H1 (cell line): ENCODE measurements around the gene RHCG. TPM values are rescaled to one million over a fixed set of nuclear protein-coding genes. Genes with fewer than 3 reads are reported as not detected.

Experiments used
- CTCF ChIA-PET: fragments of 300-600 bp; sonication (Branson Sonifier 250); formaldehyde crosslinking; loops from one replicate; lab custom pipeline; 2021; ENCODE audit not compliant: partially characterized antibody; lab: Charles Lee
- POLR2A ChIA-PET: fragments of 300-600 bp; sonication (Branson Sonifier 250); formaldehyde crosslinking; loops from one replicate; lab custom pipeline; 2021; ENCODE audit warnings: inconsistent platforms; ENCODE audit not compliant: partially characterized antibody; lab: Charles Lee
- DNase-seq, 2 experiments: peaks; one replicate each; pipeline versions ENCODE4 v3.0.0 to v3.0.0-alpha.2; 2010 to 2022; ENCODE audit warnings: low spot score in 2 of 2, low read depth in 1 of 2, mixed read lengths in 1 of 2
- FAIRE-seq: peaks from 2 replicates; lab custom pipeline; 2011; peaks lifted over from hg19 to GRCh38; lab: Jason Lieb, UNC
- H2AFZ ChIP-seq: 2 replicates; pipeline ENCODE4 v1.8.1; 2012; ENCODE audit warnings: low read length, inconsistent platforms
- H2AK5ac ChIP-seq: 2 replicates; pipeline ENCODE4 v1.6.1; 2013; ENCODE audit warnings: low read depth, low read length
- H2BK120ac ChIP-seq: replicated peaks from 2 replicates; pipeline ENCODE3; 2013; ENCODE audit warnings: low read depth, low read length, inconsistent platforms
- H2BK12ac ChIP-seq: 2 replicates; pipeline ENCODE4 v1.6.1; 2013; ENCODE audit warnings: low read depth, low read length
- H2BK15ac ChIP-seq: 2 replicates; pipeline ENCODE4 v1.6.1; 2013; ENCODE audit warnings: low read length
- H2BK20ac ChIP-seq: 2 replicates; pipeline ENCODE4 v1.6.1; 2013; ENCODE audit warnings: low read length
- H2BK5ac ChIP-seq: 2 replicates; pipeline ENCODE4 v1.6.1; 2013; ENCODE audit warnings: low read depth, low read length
- H3K14ac ChIP-seq: 2 replicates; pipeline ENCODE4 v1.6.1; 2013; ENCODE audit warnings: inconsistent platforms; ENCODE audit not compliant: insufficient read length
- H3K18ac ChIP-seq: 2 replicates; pipeline ENCODE4 v1.6.1; 2013; ENCODE audit warnings: low read length; ENCODE audit errors: extremely low read depth
- H3K23ac ChIP-seq: 2 replicates; pipeline ENCODE4 v1.6.1; 2013; ENCODE audit warnings: inconsistent platforms; ENCODE audit not compliant: insufficient read length
- H3K23me2 ChIP-seq: 2 replicates; pipeline ENCODE4 v1.6.1; 2013; ENCODE audit warnings: low read depth, low read length
- H3K27ac ChIP-seq: 2 replicates; pipeline ENCODE4 v1.6.1; 2011; ENCODE audit warnings: low read depth, low read length, inconsistent platforms
- H3K27me3 ChIP-seq, 4 experiments: replicated peaks in 1 of 4; 1 replicate in 1 of 4; 2 replicates in 3 of 4; pipeline versions ENCODE4 v1.6.1 to v1.8.1; 2011 to 2013; ENCODE audit warnings: low read length in 3 of 4, mild to moderate bottlenecking in 3 of 4, inconsistent platforms in 2 of 4, mixed read lengths in 2 of 4, moderate library complexity in 1 of 4; ENCODE audit not compliant: control insufficient read depth in 3 of 4, insufficient read depth in 3 of 4; ENCODE audit errors: extremely low read depth in 1 of 4
- H3K36me3 ChIP-seq, 4 experiments: 2 replicates each; pipeline versions ENCODE4 v1.6.1 to v1.8.1; 2011 to 2013; ENCODE audit warnings: mild to moderate bottlenecking in 4 of 4, low read length in 3 of 4, moderate library complexity in 2 of 4, control low read depth in 1 of 4, inconsistent platforms in 1 of 4; ENCODE audit not compliant: insufficient read depth in 4 of 4, control insufficient read depth in 2 of 4
- H3K4ac ChIP-seq: replicated peaks from 2 replicates; pipeline ENCODE3; 2013; ENCODE audit warnings: low read length, low read depth, mixed read lengths, inconsistent platforms; ENCODE audit not compliant: insufficient read length
- H3K4me1 ChIP-seq, 4 experiments: replicated peaks in 1 of 4; 1 replicate in 1 of 4; 2 replicates in 3 of 4; pipeline versions ENCODE4 v1.6.1 to v1.8.1; 2011 to 2013; ENCODE audit warnings: low read length in 3 of 4, inconsistent platforms in 2 of 4, mixed read lengths in 1 of 4; ENCODE audit not compliant: insufficient read depth in 4 of 4, control insufficient read depth in 3 of 4
- H3K4me2 ChIP-seq, 2 experiments: 2 replicates each; pipeline versions ENCODE4 v1.6.1 to v1.8.1; 2011 to 2013; ENCODE audit warnings: low read depth in 2 of 2, low read length in 2 of 2, control low read depth in 1 of 2, inconsistent platforms in 1 of 2, mild to moderate bottlenecking in 1 of 2; ENCODE audit not compliant: insufficient read depth in 1 of 2
- H3K4me3 ChIP-seq, 4 experiments: fragments of 200-600, 300-600 bp in 1 of 4; sonication (generic), shearing (Covaris generic), sonication (Bioruptor Twin) in 1 of 4; 2 replicates each; pipeline versions ENCODE4 v1.5.1 to v1.8.1; 2011 to 2016; ENCODE audit warnings: low read length in 4 of 4, low read depth in 3 of 4, control low read depth in 2 of 4, inconsistent platforms in 2 of 4, mild to moderate bottlenecking in 2 of 4, mixed read lengths in 1 of 4, moderate library complexity in 1 of 4; ENCODE audit not compliant: insufficient read depth in 2 of 4; ENCODE audit errors: extremely low read depth in 1 of 4
- H3K56ac ChIP-seq: replicated peaks from 2 replicates; pipeline ENCODE3; 2013; ENCODE audit warnings: low read depth, mild to moderate bottlenecking, mixed read lengths, low read length, inconsistent platforms; ENCODE audit not compliant: insufficient read length
- H3K79me1 ChIP-seq: 2 replicates; pipeline ENCODE4 v1.6.1; 2013; ENCODE audit warnings: low read depth, low read length, control low read depth
- H3K79me2 ChIP-seq, 2 experiments: 2 replicates each; pipeline versions ENCODE4 v1.6.1 to v1.8.1; 2012 to 2013; ENCODE audit warnings: low read length in 2 of 2, mild to moderate bottlenecking in 2 of 2, inconsistent platforms in 1 of 2; ENCODE audit not compliant: insufficient read depth in 2 of 2, control insufficient read depth in 1 of 2
- H3K9ac ChIP-seq, 4 experiments: replicated peaks in 1 of 4; 1 replicate in 1 of 4; 2 replicates in 3 of 4; pipeline versions ENCODE4 v1.6.1 to v1.8.1; 2011 to 2013; ENCODE audit warnings: low read depth in 3 of 4, low read length in 3 of 4, control low read depth in 2 of 4, mild to moderate bottlenecking in 2 of 4, moderate library complexity in 2 of 4, inconsistent platforms in 1 of 4; ENCODE audit errors: extremely low read depth in 1 of 4
- H3K9me3 ChIP-seq, 2 experiments: 2 replicates each; pipeline versions ENCODE4 v1.6.1 to v1.8.1; 2012 to 2013; ENCODE audit warnings: mild to moderate bottlenecking in 2 of 2, moderate library complexity in 2 of 2, control low read depth in 1 of 2, inconsistent platforms in 1 of 2, low read depth in 1 of 2, low read length in 1 of 2, mixed read lengths in 1 of 2; ENCODE audit not compliant: insufficient read depth in 2 of 2
- H4K20me1 ChIP-seq, 2 experiments: replicated peaks in 1 of 2; 2 replicates each; pipeline versions ENCODE3 to v1.8.1; 2011 to 2013; ENCODE audit warnings: inconsistent platforms in 2 of 2, low read length in 2 of 2, mild to moderate bottlenecking in 1 of 2; ENCODE audit not compliant: insufficient read depth in 2 of 2, control insufficient read depth in 1 of 2
- H4K5ac ChIP-seq: 2 replicates; pipeline ENCODE4 v1.6.1; 2013; ENCODE audit warnings: low read length, low read depth, mixed read lengths, inconsistent platforms; ENCODE audit not compliant: insufficient read length
- H4K8ac ChIP-seq: 2 replicates; pipeline ENCODE4 v1.8.0; 2013; ENCODE audit warnings: mild to moderate bottlenecking, moderate library complexity, low read length, inconsistent platforms; ENCODE audit not compliant: insufficient read depth; ENCODE audit errors: extremely low read depth
- H4K91ac ChIP-seq: replicated peaks from 2 replicates; pipeline ENCODE3; 2013; ENCODE audit warnings: low read length, mixed read lengths, inconsistent platforms; ENCODE audit not compliant: insufficient read length
- ASH2L ChIP-seq: fragments of 200-600, 300-600 bp; sonication (generic); IDR thresholded peaks from one replicate; pipeline ENCODE4 v1.7.1; 2017; ENCODE audit warnings: low read length
- CHD2 ChIP-seq: IDR thresholded peaks from 2 replicates; pipeline ENCODE4 v1.6.1; 2012; ENCODE audit warnings: low read length, improper control_type of control experiment
- EP300 ChIP-seq, 2 experiments: IDR thresholded peaks; 1 replicate in 1 of 2; 2 replicates in 1 of 2; pipeline ENCODE4 v1.6.1; 2011 to 2012; ENCODE audit warnings: low read depth in 2 of 2, low read length in 2 of 2, mild to moderate bottlenecking in 2 of 2, borderline replicate concordance in 1 of 2, inconsistent platforms in 1 of 2, moderate library complexity in 1 of 2
- EZH2 ChIP-seq: fragments of 200-600 bp; sonication (generic); IDR thresholded peaks from 2 replicates; pipeline ENCODE4 v1.7.1; 2012; ENCODE audit warnings: low read depth, mild to moderate bottlenecking, moderate library complexity, low read length, inconsistent platforms; ENCODE audit not compliant: severe bottlenecking
- GTF2F1 ChIP-seq: IDR thresholded peaks from 2 replicates; pipeline ENCODE4 v1.6.1; 2012; ENCODE audit warnings: low read depth, low read length, improper control_type of control experiment, borderline replicate concordance
- HDAC6 ChIP-seq: IDR thresholded peaks from one replicate; pipeline ENCODE4 v1.7.1; 2012; ENCODE audit warnings: low read depth, mild to moderate bottlenecking, inconsistent platforms, low read length, moderate library complexity
- JUND ChIP-seq: IDR thresholded peaks from 2 replicates; pipeline ENCODE4 v1.6.1; 2011; ENCODE audit warnings: mild to moderate bottlenecking, improper control_type of control experiment, low read length
- NANOG ChIP-seq: IDR thresholded peaks from 2 replicates; pipeline ENCODE4 v1.6.1; 2011; ENCODE audit warnings: low read length, low read depth, mild to moderate bottlenecking, inconsistent platforms; ENCODE audit not compliant: insufficient read depth, poor library complexity, severe bottlenecking
- PHF8 ChIP-seq: fragments of 200-600 bp; sonication (generic); conservative IDR thresholded peaks from 2 replicates; pipeline ENCODE4 v1.7.1; 2012; ENCODE audit warnings: low read depth, mild to moderate bottlenecking, inconsistent platforms, low read length, moderate library complexity
- POLR2A ChIP-seq, 2 experiments: IDR thresholded peaks; 1 replicate in 1 of 2; 2 replicates in 1 of 2; pipeline ENCODE4 v1.6.1; 2011; ENCODE audit warnings: low read depth in 2 of 2, low read length in 2 of 2, mild to moderate bottlenecking in 2 of 2; ENCODE audit errors: control extremely low read depth in 1 of 2
- RFX5 ChIP-seq: IDR thresholded peaks from 2 replicates; pipeline ENCODE4 v1.6.1; 2011; ENCODE audit warnings: low read depth, low read length, improper control_type of control experiment, borderline replicate concordance
- SAP30 ChIP-seq: fragments of 300-600 bp; sonication (generic); IDR thresholded peaks from 2 replicates; pipeline ENCODE4 v1.7.1; 2012; ENCODE audit warnings: low read length, moderate library complexity, mild to moderate bottlenecking, inconsistent platforms; ENCODE audit not compliant: insufficient read depth, insufficient replicate concordance
- SIN3A ChIP-seq, 2 experiments: IDR thresholded peaks in 1 of 2; conservative IDR thresholded peaks in 1 of 2; 2 replicates each; pipeline ENCODE4 v1.6.1; 2011 to 2012; ENCODE audit warnings: low read length in 2 of 2, improper control_type of control experiment in 1 of 2, low read depth in 1 of 2, mild to moderate bottlenecking in 1 of 2
- SIRT6 ChIP-seq: IDR thresholded peaks from one replicate; pipeline ENCODE4 v1.7.1; 2012; ENCODE audit warnings: low read length, inconsistent platforms
- TBP ChIP-seq: IDR thresholded peaks from 2 replicates; pipeline ENCODE4 v1.6.1; 2011; ENCODE audit warnings: low read depth, low read length, improper control_type of control experiment
- WGBS, 2 experiments: shearing (Covaris generic) in 1 of 2; methylation state at CpG; one replicate each; pipeline versions ENCODE4 v1.1.6 to v1.1.7; 2013 to 2015; ENCODE audit warnings: low lambda C conversion rate in 2 of 2, mixed read lengths in 2 of 2, inconsistent platforms in 1 of 2, low coverage in 1 of 2, missing lambda C conversion rate in 1 of 2; ENCODE audit not compliant: insufficient replicate concordance in 2 of 2, insufficient coverage in 1 of 2, insufficient read length in 1 of 2; ENCODE audit errors: extremely low coverage in 1 of 2, missing lambda C conversion rate in 1 of 2; 5-methylcytosine and 5-hydroxymethylcytosine counted together
- polyA plus RNA-seq, 7 experiments: library from polyadenylated mRNA; depleted of rRNA in 3 of 7; stranded (reverse) in 5 of 7; unstranded in 2 of 7; fragments of >200 nt in 5 of 7; fragments of 200-250 nt in 2 of 7; gene quantifications; 1 replicate in 5 of 7; 2 replicates in 1 of 7; 4 replicates in 1 of 7; pipeline versions ENCODE4 v1.2.1 to v1.2.3, GENCODE V29; 2011 to 2013; ENCODE audit warnings: missing spikeins in 2 of 7, mixed read lengths in 2 of 7
- total RNA-seq: library from RNA; stranded (reverse); fragmentation: NEBNext Ultra II Directional; extraction: Animal tissue kit (Norgen Biotek cat#: 25700); gene quantifications from 2 replicates; pipeline ENCODE4 v1.2.1, GENCODE V29; 2021

Gene RHCG
- total and polyA plus RNA-seq, 2 of the 8 experiments (the other 6 are each of a cell fraction or from before 2014, with no cell fraction given), result 0.68 TPM; not detected in 1

- Histone ChIP-seq H3K79me2 (no peaks in the 10 kb centered on the region), H2BK12ac (no peak overlapping the region), H3K23ac (no peak overlapping the region), H3K27me3 (no peaks in the 10 kb centered on the region), H2AFZ (no peak overlapping the region), H2BK20ac (no peak overlapping the region), H3K27ac (no peak overlapping the region), H3K36me3 (no peaks in the 10 kb centered on the region), H3K4me3 (no peak overlapping the region), H4K8ac (no peak overlapping the region), H3K9me3 (peaks cover 9 to 11% of the 10 kb centered on the region in 2 experiments), H3K4me1 (no peaks in the 10 kb centered on the region), H3K23me2 (no peaks in the 10 kb centered on the region), H3K18ac (no peak overlapping the region), H2BK15ac (no peak overlapping the region), H3K9ac (no peak overlapping the region), H3K4ac (no peak overlapping the region), H4K91ac (no peak overlapping the region), H3K56ac (no peak overlapping the region), H2BK5ac (no peak overlapping the region), H4K5ac (no peak overlapping the region), H2BK120ac (no peak overlapping the region), H3K14ac (no peak overlapping the region), H2AK5ac (no peak overlapping the region), H4K20me1 (no peaks in the 10 kb centered on the region), H3K4me2 (no peak overlapping the region), H3K79me1 (no peaks in the 10 kb centered on the region)
- DNase-seq (no peak), FAIRE-seq (no peak)
- ChIA-PET CTCF (interaction anchor here (1.2 to 3.1 kb wide), 5 partner anchors 10 to 47 kb away, joined by 3 to 7 read pairs (median 6); no protein-coding TSS in a partner anchor), POLR2A (no interaction called here)
- WGBS, 2 experiments, result 97% methylated on average over 3 of the region's 3 CpGs; no CpG with 5 or more reads in 1 of the 2 experiments
- no peak for TF ChIP-seq EP300 (IDR thresholded peaks at IDR 0.05; ENCODE audit: borderline replicate concordance in 1 of 2, low read depth in 2 of 2, low read length in 2 of 2)
- no peak for TF ChIP-seq HDAC6
- no peak for TF ChIP-seq JUND
- no peak for TF ChIP-seq SAP30
- no peak for TF ChIP-seq SIN3A (conservative IDR thresholded peaks at IDR 0.05 in 1 of 2, IDR thresholded peaks at IDR 0.05 in 1 of 2; ENCODE audit: low read depth in 1 of 2, low read length in 2 of 2)
- no peak for TF ChIP-seq GTF2F1
- TF ChIP-seq SIRT6, result no peak
- no peak for TF ChIP-seq RFX5
- TF ChIP-seq PHF8, result no peak
- TF ChIP-seq CHD2, result no peak
- no peak for TF ChIP-seq POLR2A (IDR thresholded peaks at IDR 0.05; ENCODE audit: control extremely low read depth in 1 of 2, low read depth in 2 of 2, low read length in 2 of 2)
- TF ChIP-seq EZH2, result no peak
- TF ChIP-seq ASH2L, result no peak
- TF ChIP-seq NANOG, result no peak
- no peak for TF ChIP-seq TBP
Observed at GRCh38 chr15:89542369-89542768, 46.0 kb upstream of the RHCG start.
